Prostate gland (tissue), 2 donors: Measurements from ENCODE around the gene OMA1. TPM values are rescaled to one million over a fixed set of nuclear protein-coding genes. Genes with fewer than 3 reads are reported as not detected.
"Not testable (repeated sequence)": the region's sequence is repeated elsewhere in the genome, so short reads cannot be mapped to it uniquely, and the experiment has no call there.

ENCODE experiments used
- DNase-seq: peaks from one replicate; pipeline ENCODE4 v3.0.0-alpha.2; 2019; ENCODE audit warnings: low spot score
- H3K27ac ChIP-seq, 2 donors: fragments of 200-600 bp; sonication (generic); 2 replicates each; pipeline ENCODE4 v1.5.1; 2017 to 2019
- H3K27me3 ChIP-seq: fragments of 200-600 bp; sonication (generic); replicated peaks from 2 replicates; pipeline ENCODE4 v1.5.1; 2019; ENCODE audit not compliant: insufficient read depth
- H3K36me3 ChIP-seq, 2 donors: fragments of 200-600 bp; sonication (generic); 1 replicate in 1 of 2; 2 replicates in 1 of 2; pipeline versions ENCODE4 v1.5.1 to v1.8.1; 2017 to 2019
- H3K4me1 ChIP-seq: fragments of 200-600 bp; sonication (generic); replicated peaks from 2 replicates; pipeline ENCODE4 v1.5.1; 2019
- H3K4me3 ChIP-seq, 2 donors: fragments of 200-600 bp; sonication (generic); 2 replicates each; pipeline ENCODE4 v1.5.1; 2017 to 2019
- H3K9me3 ChIP-seq: fragments of 200-600 bp; sonication (generic); 2 replicates; pipeline ENCODE4 v1.5.1; 2017
- POLR2A ChIP-seq: fragments of 450-650 bp; IDR thresholded peaks from one replicate; pipeline ENCODE4 v1.6.1; 2016; ENCODE audit warnings: antibody characterized with exemption, mild to moderate bottlenecking
- POLR2AphosphoS5 ChIP-seq: sonication (generic); formaldehyde crosslinking; IDR thresholded peaks from one replicate; pipeline ENCODE4 v1.6.1; 2017; ENCODE audit warnings: antibody characterized with exemption
- WGBS: methylation state at CpG from one replicate; pipeline ENCODE4 v1.1.5; 2018; 5-methylcytosine and 5-hydroxymethylcytosine counted together
- intact Hi-C: fragments of 100-400 bp; cut with DNase I; formaldehyde crosslinking; loops from one replicate; pipeline ENCODE4 v1.14.2; 2022
- total RNA-seq, 2 donors: library from RNA; depleted of rRNA; stranded (reverse); fragments of >200 nt; gene quantifications; one replicate each; pipeline ENCODE4 v1.1.0, GENCODE V29; 2016
- TF ChIP-seq, protein P1 (sequence below), 4 experiments: fragments of 200-600 bp in 2 of 4; fragments of 450-650 bp in 2 of 4; sonication (generic) in 2 of 4; IDR thresholded peaks; 1 replicate in 3 of 4; 2 replicates in 1 of 4; pipeline ENCODE4 v1.5.1; 2016 to 2019; ENCODE audit warnings: antibody characterized with exemption in 4 of 4, mild to moderate bottlenecking in 2 of 4, moderate library complexity in 2 of 4

The OMA1 gene
- total RNA-seq, 2 donors from 2014 or later = 26.4 to 46.6 TPM

DNA sequence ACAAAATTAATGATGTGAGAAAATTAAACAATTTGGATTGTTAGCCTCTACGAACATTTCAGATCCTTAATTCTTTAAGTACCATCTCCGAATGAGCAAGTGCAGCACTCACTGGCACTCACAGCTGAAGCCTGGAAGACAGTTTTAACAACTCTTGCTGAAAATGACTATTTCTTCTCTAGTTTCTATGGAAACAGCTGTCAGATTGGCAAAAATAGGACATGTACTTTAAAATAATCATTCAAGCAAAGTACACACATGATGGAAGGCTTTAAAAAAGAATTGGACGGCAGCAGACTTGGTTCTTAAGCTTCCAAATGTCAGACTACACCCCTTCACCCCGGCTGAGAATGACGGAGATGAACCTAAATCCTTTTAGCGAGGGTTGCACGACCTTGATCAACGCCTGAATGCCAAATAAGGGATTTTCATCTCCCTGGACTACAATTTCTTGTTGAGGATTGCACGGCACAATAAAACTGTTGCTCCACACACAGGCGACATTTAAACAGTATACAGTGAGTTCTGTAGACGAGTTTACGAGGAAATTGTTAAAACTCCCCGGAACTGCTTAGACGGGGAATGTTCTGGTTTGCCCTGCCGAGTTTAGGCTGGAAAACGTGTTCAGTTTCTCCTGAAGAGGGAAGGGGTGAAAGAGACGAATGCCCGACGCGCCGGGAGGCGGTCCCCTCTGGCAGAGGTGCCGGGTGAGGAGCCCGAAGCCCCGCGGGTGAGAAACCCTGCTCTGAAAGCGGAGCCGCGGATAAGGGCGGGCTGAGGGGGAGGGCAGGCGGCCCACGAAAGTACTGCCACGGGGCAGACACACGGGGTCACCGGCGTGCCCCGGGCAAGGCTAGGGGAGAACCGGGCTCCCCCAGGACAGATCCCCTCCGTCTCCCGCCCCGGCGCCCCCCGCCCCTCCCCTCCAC lies 671 bp downstream of the OMA1 start:
- Histone ChIP-seq H3K9me3 (no peaks in the 10 kb centered on the region), H3K36me3 (no peaks in the 10 kb centered on the region), H3K4me3 (peak overlapping the region; percentile 74 to 81), H3K27me3 (no peaks in the 10 kb centered on the region), H3K27ac (peak overlapping the region; percentile 100), H3K4me1 (no peaks in the 10 kb centered on the region)
- TF ChIP-seq POLR2AphosphoS5 (peak; percentile 59), POLR2A (peak; percentile 3)
- TF ChIP-seq, protein P1, sequence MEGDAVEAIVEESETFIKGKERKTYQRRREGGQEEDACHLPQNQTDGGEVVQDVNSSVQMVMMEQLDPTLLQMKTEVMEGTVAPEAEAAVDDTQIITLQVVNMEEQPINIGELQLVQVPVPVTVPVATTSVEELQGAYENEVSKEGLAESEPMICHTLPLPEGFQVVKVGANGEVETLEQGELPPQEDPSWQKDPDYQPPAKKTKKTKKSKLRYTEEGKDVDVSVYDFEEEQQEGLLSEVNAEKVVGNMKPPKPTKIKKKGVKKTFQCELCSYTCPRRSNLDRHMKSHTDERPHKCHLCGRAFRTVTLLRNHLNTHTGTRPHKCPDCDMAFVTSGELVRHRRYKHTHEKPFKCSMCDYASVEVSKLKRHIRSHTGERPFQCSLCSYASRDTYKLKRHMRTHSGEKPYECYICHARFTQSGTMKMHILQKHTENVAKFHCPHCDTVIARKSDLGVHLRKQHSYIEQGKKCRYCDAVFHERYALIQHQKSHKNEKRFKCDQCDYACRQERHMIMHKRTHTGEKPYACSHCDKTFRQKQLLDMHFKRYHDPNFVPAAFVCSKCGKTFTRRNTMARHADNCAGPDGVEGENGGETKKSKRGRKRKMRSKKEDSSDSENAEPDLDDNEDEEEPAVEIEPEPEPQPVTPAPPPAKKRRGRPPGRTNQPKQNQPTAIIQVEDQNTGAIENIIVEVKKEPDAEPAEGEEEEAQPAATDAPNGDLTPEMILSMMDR (IDR thresholded peaks at IDR 0.05) = peak in 1 of 4 experiments; percentile 7
- intact Hi-C loops = loop anchor here (5.0 to 10.0 kb wide), 3 partner anchors 36 to 1714 kb away; no protein-coding TSS in a partner anchor
- WGBS = under 1% methylated on average over 42 of the region's 43 CpGs
- peak; percentile 77 for DNase-seq

GRCh38 chr1:58543260-58543659 lies 3.3 kb downstream of the OMA1 start:
- TF ChIP-seq, protein P1 (IDR thresholded peaks at IDR 0.05) = no peak
- TF ChIP-seq POLR2AphosphoS5 = no peak
- no peak for TF ChIP-seq POLR2A
- no peaks in the 10 kb centered on the region for H3K36me3 ChIP-seq
- H3K27ac ChIP-seq = no peak overlapping the region
- DNase-seq = no peak
- intact Hi-C loops = loop anchor here (10.0 kb wide), 1 partner anchor 112 kb away; no protein-coding TSS in a partner anchor
- 93% methylated on average over 1 of the region's 1 CpG for WGBS
- H3K9me3 ChIP-seq = no peaks in the 10 kb centered on the region
- no peak overlapping the region for H3K4me3 ChIP-seq
- no peaks in the 10 kb centered on the region for H3K27me3 ChIP-seq
- H3K4me1 ChIP-seq = peaks cover 4% of the 10 kb centered on the region

- Histone ChIP-seq H3K9me3 (no peaks in the 10 kb centered on the region), H3K36me3 (no peaks in the 10 kb centered on the region), H3K27ac (no peak overlapping the region), H3K27me3 (no peaks in the 10 kb centered on the region), H3K4me3 (no peak overlapping the region), H3K4me1 (peaks cover 4% of the 10 kb centered on the region)
- WGBS = 52% methylated on average over 2 of the region's 2 CpGs
- intact Hi-C loops = no loop called here
- DNase-seq = no peak
- TF ChIP-seq POLR2AphosphoS5 (peak; percentile 59), POLR2A (no peak)
These were observed 7.0 kb downstream of the OMA1 start for GRCh38 chr1:58539553-58539952.

GRCh38 chr1:58538821-58539220 lies 7.7 kb downstream of the OMA1 start:
- no peaks in the 10 kb centered on the region for H3K9me3 ChIP-seq
- intact Hi-C loops = no loop called here
- TF ChIP-seq, protein P1 (IDR thresholded peaks at IDR 0.05) = no peak
- TF ChIP-seq POLR2AphosphoS5 = no peak
- TF ChIP-seq POLR2A = no peak
- H3K4me3 ChIP-seq = no peak overlapping the region
- no peak overlapping the region for H3K27ac ChIP-seq
- no peaks in the 10 kb centered on the region for H3K36me3 ChIP-seq
- no peaks in the 10 kb centered on the region for H3K27me3 ChIP-seq
- 77% methylated on average over 3 of the region's 3 CpGs for WGBS
- peaks cover 4% of the 10 kb centered on the region for H3K4me1 ChIP-seq
- DNase-seq = no peak

DNA sequence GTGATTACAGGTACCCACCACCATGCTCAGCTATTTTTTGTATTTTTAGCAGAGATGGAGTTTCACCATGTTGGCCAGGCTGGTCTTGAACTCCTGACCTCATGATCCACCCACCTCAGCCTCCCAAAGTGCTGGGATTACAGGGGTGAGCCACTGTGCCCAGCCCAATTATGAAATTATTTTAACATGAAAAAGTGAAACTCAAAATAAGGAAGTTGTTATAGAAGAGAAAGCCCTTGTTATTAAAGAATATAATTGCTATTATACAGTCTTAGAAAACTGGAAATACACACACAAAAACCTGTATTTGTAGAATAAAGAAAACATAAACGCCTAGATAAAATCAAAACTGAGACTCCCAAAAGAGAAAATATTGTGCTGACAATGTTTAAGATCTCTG lies 14.7 kb downstream of the OMA1 start:
- DNase-seq, H3K27ac ChIP-seq, H3K4me3 ChIP-seq, H3K4me1 ChIP-seq, H3K27me3 ChIP-seq, intact Hi-C loops, H3K36me3 ChIP-seq, H3K9me3 ChIP-seq: not testable (repeated sequence)
- 93% methylated on average over 1 of the region's 1 CpG for WGBS
